ENCODE measurements around the gene CCT4. TPM values are rescaled to one million over a fixed set of nuclear protein-coding genes. Genes with fewer than 3 reads are reported as not detected.
A peak's percentile ranks its signal among the peaks of the same experiment; 100 is the strongest.

CCT4 gene
- total RNA-seq, 1 experiment from 2014 or later: 203 TPM

GRCh38 chr2:61855318-61855613 is 33.2 kb downstream of the CCT4 start:
- intact Hi-C loops (cut with micrococcal nuclease): no loop called here
- no TSS peak for BruUV-seq (replicated peaks)
- no peak for TF ChIP-seq CTCF (IDR thresholded peaks at IDR 0.05; ENCODE audit: unreplicated experiment)
- POLR2A ChIA-PET: interaction anchor here (0.6 to 3.8 kb wide), 14 partner anchors 8 to 383 kb away, joined by 3 to 33 read pairs (median 7); partner anchors contain the start of genes COMMD1 and XPO1
- CTCF ChIA-PET: interaction anchor here (1.1 kb wide), 1 partner anchor 88 kb away, joined by 7 read pairs; no protein-coding TSS in a partner anchor
- H3K36me3 Mint-ChIP-seq (ENCODE audit: insufficient read depth, unreplicated experiment): no peaks in the 10 kb centered on the region
- no peaks in the 10 kb centered on the region for H3K9me3 Mint-ChIP-seq (ENCODE audit: unreplicated experiment)
- H3K4me3 Mint-ChIP-seq (ENCODE audit: unreplicated experiment): peak overlapping the region; percentile 93
- peaks cover 6% of the 10 kb centered on the region for H3K4me1 Mint-ChIP-seq (ENCODE audit: insufficient read depth, unreplicated experiment)
- no peaks in the 10 kb centered on the region for H3K27me3 Mint-ChIP-seq (ENCODE audit: insufficient read depth, unreplicated experiment)
- peak overlapping the region; percentile 81 for H3K27ac Mint-ChIP-seq (ENCODE audit: low read depth, unreplicated experiment)
- no peak for DNase-seq (ENCODE audit: unreplicated experiment)

GRCh38 chr2:61854564-61855317 is 33.7 kb downstream of the CCT4 start:
- no peak for TF ChIP-seq CTCF (IDR thresholded peaks at IDR 0.05; ENCODE audit: unreplicated experiment)
- H3K27ac Mint-ChIP-seq (ENCODE audit: low read depth, unreplicated experiment): peak overlapping the region; percentile 81
- intact Hi-C loops (cut with micrococcal nuclease): loop anchor here (5.0 kb wide), 1 partner anchor 92 kb away; no protein-coding TSS in a partner anchor
- H3K4me3 Mint-ChIP-seq (ENCODE audit: unreplicated experiment): peak overlapping the region; percentile 93
- H3K9me3 Mint-ChIP-seq (ENCODE audit: unreplicated experiment): no peaks in the 10 kb centered on the region
- H3K4me1 Mint-ChIP-seq (ENCODE audit: insufficient read depth, unreplicated experiment): peaks cover 6% of the 10 kb centered on the region
- CTCF ChIA-PET: interaction anchor here (1.0 to 1.1 kb wide), 2 partner anchors 51 to 87 kb away, joined by 4 to 7 read pairs; partner anchors contain the start of gene COMMD1
- H3K36me3 Mint-ChIP-seq (ENCODE audit: insufficient read depth, unreplicated experiment): no peaks in the 10 kb centered on the region
- DNase-seq (ENCODE audit: unreplicated experiment): peak; percentile 98
- TSS peak; percentile 39 for BruUV-seq (replicated peaks)
- no peaks in the 10 kb centered on the region for H3K27me3 Mint-ChIP-seq (ENCODE audit: insufficient read depth, unreplicated experiment)
- POLR2A ChIA-PET: interaction anchor here (0.6 to 3.8 kb wide), 18 partner anchors 8 to 770 kb away, joined by 3 to 33 read pairs (median 6); partner anchors contain the start of genes COMMD1 and XPO1

GRCh38 chr2:61853847-61854563 is 34.5 kb downstream of the CCT4 start, which contains the start of gene FAM161A:
TSS of gene FAM161A (minus strand) at chr2:61854060. CDS start at chr2:61854041, 19 bp downstream.
- no peak for TF ChIP-seq CTCF (IDR thresholded peaks at IDR 0.05; ENCODE audit: unreplicated experiment)
- BruUV-seq (replicated peaks): no TSS peak
- Mint-ChIP-seq H3K27ac (ENCODE audit: low read depth, unreplicated experiment) (peak within 1 kb of the TSS; percentile 81), H3K36me3 (ENCODE audit: insufficient read depth, unreplicated experiment) (no peaks in the 10 kb centered on the region), H3K4me3 (ENCODE audit: unreplicated experiment) (peak within 1 kb of the TSS; percentile 93), H3K9me3 (ENCODE audit: unreplicated experiment) (no peaks in the 10 kb centered on the region), H3K27me3 (ENCODE audit: insufficient read depth, unreplicated experiment) (no peaks in the 10 kb centered on the region), H3K4me1 (ENCODE audit: insufficient read depth, unreplicated experiment) (peaks cover 6% of the 10 kb centered on the region)
- POLR2A ChIA-PET: interaction anchor here (0.6 to 3.8 kb wide), 20 partner anchors 9 to 771 kb away, joined by 3 to 33 read pairs (median 5); partner anchors contain the start of genes COMMD1 and XPO1
- intact Hi-C loops (cut with micrococcal nuclease): loop anchor here (5.0 kb wide), 1 partner anchor 92 kb away; no protein-coding TSS in a partner anchor
- CTCF ChIA-PET: interaction anchor here (0.5 to 1.0 kb wide), 3 partner anchors 51 to 195 kb away, joined by 3 to 6 read pairs (median 4); partner anchors contain the start of gene COMMD1
- peak; percentile 80 for DNase-seq (ENCODE audit: unreplicated experiment)
